Measurements from ENCODE around the gene ZNF12. TPM values are rescaled to one million over a fixed set of nuclear protein-coding genes. Genes with fewer than 3 reads are reported as not detected.
A peak's percentile ranks its signal among the peaks of the same experiment; 100 is the strongest.
"Not testable (repeated sequence)": the region's sequence is repeated elsewhere in the genome, so short reads cannot be mapped to it uniquely, and the experiment has no call there.

ZNF12 gene
- 22.8 and 27.2 TPM in 2 replicates for total RNA-seq (2014; rRNA removed; shearing (Covaris generic))
- 25.4 and 28.9 TPM in 2 replicates for polyA plus RNA-seq (2014; cell fraction: nucleus; rRNA removed)

DNA sequence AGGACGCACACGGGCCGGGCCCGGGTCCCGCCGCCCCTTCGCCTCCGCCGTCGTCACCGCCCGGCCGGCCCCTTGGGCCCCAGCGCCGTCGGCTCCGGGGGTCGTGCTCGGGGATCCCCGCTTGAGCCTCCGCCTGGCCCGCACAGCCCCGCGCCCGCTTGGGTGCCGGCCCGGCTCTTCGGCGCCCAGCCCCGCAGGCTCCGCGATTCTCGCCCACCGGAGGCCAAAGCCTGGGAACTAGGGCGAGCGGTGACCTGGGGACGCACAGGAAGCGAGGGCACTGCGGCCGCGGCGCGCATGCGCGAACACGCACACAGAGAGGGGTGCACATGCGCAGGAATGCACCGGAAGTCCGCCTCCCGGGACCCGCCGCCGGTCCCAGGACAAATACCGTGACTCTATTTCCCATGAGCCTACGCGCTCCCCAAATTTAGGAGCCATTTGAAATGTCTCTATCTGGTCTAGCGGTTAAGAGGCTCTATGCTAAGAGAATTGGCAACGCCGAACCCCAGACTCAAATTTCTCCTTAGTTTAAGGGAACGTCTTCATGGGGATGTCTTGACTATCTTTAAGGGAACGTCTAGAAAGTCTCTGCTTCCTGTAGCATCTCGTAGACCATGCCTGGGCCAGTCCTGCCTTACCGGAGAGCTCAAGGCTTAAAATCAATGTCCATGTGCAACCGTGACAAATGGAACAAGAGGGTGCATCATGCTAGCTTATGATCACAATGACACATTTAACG, at the start of gene ZNF12:
Gene ZNF12, minus strand, starts transcription at position 282 of the 742 bp plus-strand sequence. CDS start 1,774 bp downstream, outside the sequence.
- peak; percentile 93 for DNase-seq (ENCODE audit: extremely low read depth, low read depth)

GRCh38 chr7:6753964-6754363, 47.2 kb upstream of the ZNF12 start, which contains the start of gene RSPH10B2:
Gene RSPH10B2, plus strand, starts transcription at chr7:6754103. Its CDS starts 3,575 bp downstream, at chr7:6757678.
- DNase-seq (ENCODE audit: extremely low read depth, low read depth), result not testable (repeated sequence)

GRCh38 chr7:6750173-6750572, 43.4 kb upstream of the ZNF12 start:
- DNase-seq (ENCODE audit: extremely low read depth, low read depth), result not testable (repeated sequence)

DNA sequence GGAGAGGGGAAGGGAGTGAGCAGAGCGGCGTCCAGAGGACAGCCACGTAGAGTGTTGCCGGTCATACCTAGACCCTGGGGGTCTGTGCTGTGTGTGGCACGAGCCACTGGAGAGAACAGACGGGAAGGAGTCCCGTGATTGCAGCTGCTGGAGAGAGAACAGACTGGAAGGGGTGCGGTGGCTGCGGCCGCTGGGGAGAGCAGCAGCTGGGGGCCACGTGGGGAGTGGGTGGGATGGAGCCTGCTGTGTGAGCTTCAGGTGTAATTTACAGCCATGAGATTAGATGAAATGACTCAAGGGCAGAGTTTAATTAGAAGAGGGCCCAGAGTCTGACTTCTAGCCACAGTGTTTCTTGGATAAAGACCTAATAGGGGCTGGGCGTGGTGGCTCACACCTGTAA, 42.6 kb upstream of the ZNF12 start:
- not testable (repeated sequence) for DNase-seq (ENCODE audit: extremely low read depth, low read depth)

GRCh38 chr7:6744410-6745100, 37.8 kb upstream of the ZNF12 start:
- DNase-seq (ENCODE audit: extremely low read depth, low read depth), result not testable (repeated sequence)

DNA sequence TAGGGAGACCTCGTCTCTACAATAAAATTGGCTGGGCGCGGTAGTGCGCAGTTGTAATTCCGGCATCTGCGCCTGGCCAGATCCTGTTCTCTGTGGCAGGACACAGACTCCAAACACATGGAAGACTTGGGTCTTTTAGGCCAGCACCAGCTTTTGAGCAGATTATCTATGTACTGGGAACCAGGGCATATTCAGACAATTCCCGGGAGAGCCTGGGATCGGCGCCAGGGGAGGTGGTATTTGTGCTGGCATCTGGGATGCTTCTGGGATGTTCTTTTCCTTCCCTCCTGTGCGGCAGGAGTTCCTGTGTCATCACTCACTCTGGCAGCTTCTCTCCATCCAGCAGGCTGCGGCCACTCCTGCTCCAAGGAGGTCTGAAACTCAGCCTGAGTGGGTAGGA, 31.7 kb upstream of the ZNF12 start:
- DNase-seq (ENCODE audit: extremely low read depth, low read depth), result not testable (repeated sequence)

GRCh38 chr7:6730343-6730633, 23.5 kb upstream of the ZNF12 start:
- DNase-seq (ENCODE audit: extremely low read depth, low read depth), result no peak

DNA sequence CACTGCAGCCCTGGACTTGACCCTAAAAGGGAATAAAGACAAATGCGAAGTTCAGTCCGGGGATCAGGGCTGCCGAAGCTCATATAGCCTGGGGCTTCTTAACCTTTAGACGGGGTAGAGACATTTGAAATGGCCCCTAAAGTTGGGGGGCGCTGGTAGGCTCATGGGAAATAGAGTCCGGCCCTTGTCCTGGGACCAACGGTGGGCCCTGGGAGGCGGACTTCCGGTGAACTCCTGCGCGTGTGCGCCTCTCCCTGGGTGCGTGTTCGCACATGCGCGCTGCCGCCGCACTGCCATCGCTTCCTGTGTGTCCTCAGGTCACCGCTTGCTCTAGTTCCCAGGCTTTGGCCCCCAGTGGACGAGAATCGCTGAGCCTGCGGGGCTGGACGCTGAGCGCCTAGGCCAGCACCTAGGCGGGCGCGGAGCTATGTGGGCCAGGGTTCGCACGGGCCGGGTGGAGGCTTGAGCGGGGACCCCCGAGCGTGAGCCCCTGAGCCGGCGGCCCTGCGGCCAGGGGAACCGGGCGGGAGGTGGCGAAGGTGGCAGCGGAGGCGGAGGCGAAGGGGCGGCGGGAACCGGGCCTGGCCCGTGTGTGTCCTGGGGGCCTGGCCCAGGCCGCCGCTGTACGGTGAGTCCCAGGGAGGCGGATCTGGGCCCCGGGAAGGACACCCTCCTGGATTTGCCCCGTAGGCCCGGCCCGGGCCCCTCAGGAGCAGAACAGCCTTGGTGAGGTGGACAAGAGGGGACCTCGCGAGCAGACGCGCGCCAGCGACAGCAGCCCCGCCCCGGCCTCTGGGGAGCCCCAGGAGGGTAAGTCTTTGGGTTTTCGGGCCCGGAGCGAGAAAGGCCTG, 23.0 kb upstream of the ZNF12 start:
- DNase-seq (ENCODE audit: extremely low read depth, low read depth), result peak; percentile 88

DNA sequence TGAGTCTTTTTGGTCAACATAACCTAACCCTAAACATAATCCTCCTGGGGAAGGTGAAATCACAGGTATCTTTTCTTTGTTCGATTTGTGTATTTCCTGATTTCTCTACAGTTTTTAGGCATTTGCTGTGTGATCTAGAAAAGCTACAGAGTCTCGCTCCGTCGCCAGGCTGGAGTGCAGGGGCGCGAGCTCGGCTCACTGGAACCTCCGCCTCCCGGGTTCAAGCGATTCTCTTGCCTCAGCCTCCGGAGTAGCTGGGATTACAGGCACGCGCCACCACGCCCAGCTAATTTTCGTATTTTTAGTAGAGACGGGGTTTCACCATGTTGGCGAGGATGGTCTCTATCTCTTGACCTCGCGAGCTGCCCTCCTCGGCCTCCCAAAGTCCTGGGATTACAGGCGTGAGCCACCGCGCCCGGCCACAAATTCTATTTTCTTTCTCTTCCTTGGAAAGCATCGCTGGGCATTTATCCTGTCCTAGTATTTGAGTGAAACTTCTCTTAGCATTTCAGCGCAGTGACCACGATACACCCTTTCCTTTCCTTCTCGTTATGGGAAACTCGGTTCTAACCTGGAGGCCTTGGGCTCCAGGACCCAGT, 22.2 kb upstream of the ZNF12 start:
- not testable (repeated sequence) for DNase-seq (ENCODE audit: extremely low read depth, low read depth)

GRCh38 chr7:6727663-6728062, 20.9 kb upstream of the ZNF12 start:
- DNase-seq (ENCODE audit: extremely low read depth, low read depth), result no peak

DNA sequence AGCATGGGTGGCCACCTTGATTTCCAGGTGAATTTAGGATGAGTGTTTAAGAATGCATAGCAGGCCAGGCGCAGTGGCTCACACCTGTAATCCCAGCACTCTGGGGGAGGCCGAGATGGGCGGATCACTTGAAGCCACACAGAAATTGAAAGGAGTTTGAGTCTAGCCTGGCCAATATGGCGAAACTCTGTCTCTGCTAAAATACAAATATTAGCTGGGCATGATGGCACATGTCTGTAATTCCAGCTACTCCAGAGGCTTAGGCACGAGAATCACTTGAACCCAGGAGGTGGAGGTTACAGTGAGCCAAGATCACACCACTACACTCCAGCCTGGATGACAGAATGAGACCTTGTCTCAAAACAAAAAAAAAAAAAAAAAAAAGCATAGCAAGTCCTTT, 19.6 kb upstream of the ZNF12 start:
- not testable (repeated sequence) for DNase-seq (ENCODE audit: extremely low read depth, low read depth)

DNA sequence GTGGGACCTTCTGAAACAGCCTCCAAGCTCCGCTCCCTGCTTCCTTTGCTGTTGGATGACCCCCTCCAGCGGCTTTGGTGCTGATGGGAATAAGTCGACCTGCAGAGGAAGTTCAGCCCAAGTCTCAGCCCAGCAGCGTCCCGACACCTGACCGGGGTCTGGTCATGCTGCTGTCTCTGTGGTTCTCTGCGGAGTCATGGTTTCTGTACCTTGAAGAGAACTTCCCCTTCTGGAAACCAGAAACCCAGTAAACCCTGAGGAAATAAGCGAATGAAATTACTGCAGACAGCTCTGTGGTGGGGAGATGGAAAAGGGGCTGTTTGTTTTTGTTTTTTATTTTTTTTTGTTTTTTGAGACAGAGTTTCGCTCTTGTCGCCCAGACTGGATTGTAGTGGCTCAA, 18.3 kb upstream of the ZNF12 start:
- DNase-seq (ENCODE audit: extremely low read depth, low read depth), result no peak

GRCh38 chr7:6724351-6724750, 17.6 kb upstream of the ZNF12 start:
- DNase-seq (ENCODE audit: extremely low read depth, low read depth), result not testable (repeated sequence)

DNA sequence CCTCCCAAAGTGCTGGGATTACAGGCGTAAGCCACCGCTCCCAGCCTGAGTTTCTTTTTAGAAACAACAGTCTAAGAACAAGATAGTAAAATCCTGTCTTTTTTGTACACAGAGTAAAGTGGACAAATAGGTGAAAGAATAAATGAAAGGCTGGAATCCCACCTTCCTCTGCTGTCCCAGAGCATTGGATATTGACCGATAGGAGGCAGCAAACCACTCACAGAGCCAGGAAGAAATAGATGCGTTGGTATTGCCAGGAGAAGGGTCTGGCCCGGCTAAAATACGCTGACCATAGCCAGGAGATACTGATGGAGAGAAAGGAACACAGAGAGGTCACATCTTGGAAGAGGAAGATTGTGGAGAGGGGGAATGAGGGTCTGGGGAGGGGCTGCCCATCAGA, 11.4 kb upstream of the ZNF12 start:
- DNase-seq (ENCODE audit: extremely low read depth, low read depth), result no peak

DNA sequence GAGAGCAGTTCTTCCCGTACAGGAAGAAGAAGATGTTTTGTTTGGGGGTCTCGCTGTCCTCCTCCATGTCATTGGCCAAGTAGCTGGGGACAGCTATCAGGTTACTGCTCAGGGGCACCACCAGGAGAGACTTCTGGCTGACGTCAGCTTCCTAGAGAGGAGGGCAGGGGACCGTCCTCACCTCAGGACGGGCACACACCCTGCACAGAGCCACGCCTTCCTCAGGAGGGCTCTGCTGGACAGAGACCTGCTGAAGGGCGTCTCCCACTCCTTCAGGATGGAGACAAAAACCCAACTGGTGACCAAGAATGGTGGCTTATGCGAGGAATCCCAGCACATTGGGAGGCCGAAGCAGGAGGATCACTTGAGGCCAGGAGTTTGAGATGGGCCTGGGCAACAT, 9.2 kb upstream of the ZNF12 start:
- DNase-seq (ENCODE audit: extremely low read depth, low read depth), result not testable (repeated sequence)

- no peak for DNase-seq (ENCODE audit: extremely low read depth, low read depth)
These were observed 7.6 kb upstream of the ZNF12 start for GRCh38 chr7:6714360-6714759.

DNA sequence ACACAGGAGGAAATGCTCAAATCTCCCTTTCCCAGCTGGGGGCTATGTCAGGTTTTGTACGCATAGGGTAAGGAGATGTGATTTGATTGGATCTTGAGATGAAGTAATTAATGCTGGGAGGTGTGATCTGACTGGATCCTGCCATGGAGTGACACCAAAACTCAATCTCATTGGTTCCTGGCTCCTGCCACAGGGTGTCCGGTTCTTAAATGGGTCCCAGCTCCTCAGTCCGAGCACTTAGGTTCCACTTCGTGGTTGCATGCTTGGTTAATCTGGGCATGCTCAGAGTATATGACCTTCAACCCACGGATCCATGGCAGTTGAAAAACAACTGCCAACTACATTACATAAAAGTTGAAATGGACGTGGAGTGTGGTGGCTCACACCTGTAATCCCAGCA, 3.1 kb upstream of the ZNF12 start:
- DNase-seq (ENCODE audit: extremely low read depth, low read depth), result no peak

DNA sequence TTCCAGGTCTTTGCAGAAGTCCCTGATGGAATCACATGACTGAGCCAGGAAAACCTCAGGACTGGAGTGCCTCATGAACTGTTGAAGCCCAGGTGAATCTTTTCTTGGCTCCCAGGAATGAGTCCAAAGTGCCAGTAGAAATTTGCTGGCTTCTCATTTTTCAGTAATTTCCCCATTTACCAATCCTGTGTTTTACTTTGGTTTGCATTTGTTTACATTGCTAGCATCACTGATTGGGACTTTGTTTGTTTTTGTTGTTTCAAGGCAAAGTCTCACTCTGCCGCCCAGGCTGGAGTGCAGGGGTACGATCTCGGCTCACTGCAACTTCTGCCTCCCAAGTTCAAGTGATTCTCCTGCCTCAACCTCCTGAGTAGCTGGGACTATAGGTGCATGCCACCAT, 1.6 kb upstream of the ZNF12 start:
- DNase-seq (ENCODE audit: extremely low read depth, low read depth), result no peak

GRCh38 chr7:6705959-6706665, 635 bp downstream of the ZNF12 start:
- no peak for DNase-seq (ENCODE audit: extremely low read depth, low read depth)

DNA sequence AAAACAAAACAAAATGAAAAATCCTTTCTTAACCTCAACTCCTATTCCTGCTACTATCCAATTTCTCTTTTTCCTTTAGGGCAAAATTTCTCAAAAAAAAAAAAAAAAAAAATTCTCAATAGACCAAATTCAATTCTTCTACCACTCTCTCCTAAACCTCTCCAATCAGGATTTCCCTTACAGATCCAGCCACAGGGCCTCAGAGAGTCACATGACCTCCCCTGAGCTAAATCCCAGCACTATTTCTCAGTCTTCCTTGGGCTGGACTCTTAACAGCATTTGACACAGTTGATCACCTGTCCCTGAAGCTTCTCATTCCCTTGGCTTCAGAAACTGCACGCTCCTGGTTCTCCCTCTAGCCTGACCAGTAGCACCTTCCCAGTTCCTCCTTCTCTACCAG, 4.9 kb downstream of the ZNF12 start:
- no peak for DNase-seq (ENCODE audit: extremely low read depth, low read depth)
